Measurements from ENCODE around the gene CHCT1.

The CHCT1 gene

DNA sequence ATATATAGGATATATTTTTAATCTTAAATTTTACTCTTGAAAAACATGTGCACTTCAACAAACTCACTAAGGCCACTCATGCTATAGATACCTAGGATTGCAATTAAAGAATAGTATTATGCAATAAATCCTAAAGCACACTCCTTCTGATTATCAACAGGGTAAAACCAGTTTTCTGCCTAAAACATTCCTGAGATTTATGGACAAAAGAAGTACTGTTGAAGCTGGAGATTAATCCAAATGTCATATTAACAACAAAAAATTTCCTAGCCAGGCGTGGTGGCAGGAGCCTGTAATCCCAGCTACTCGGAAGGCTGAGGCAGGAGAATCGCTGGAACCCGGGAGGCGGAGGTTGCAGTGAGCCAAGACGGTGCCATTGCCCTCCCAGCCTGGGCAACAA, 21.4 kb downstream of the CHCT1 start:
- DNase-seq: no peak

- DNase-seq: no peak
Measured at GRCh38 chr17:60445144-60445543, 22.9 kb downstream of the CHCT1 start.

GRCh38 chr17:60447375-60447774, 25.1 kb downstream of the CHCT1 start:
- DNase-seq: no peak

- no peak for DNase-seq
Measured at GRCh38 chr17:60451071-60451470, 28.8 kb downstream of the CHCT1 start.

GRCh38 chr17:60451965-60452364, 29.7 kb downstream of the CHCT1 start:
- DNase-seq: no peak

DNA sequence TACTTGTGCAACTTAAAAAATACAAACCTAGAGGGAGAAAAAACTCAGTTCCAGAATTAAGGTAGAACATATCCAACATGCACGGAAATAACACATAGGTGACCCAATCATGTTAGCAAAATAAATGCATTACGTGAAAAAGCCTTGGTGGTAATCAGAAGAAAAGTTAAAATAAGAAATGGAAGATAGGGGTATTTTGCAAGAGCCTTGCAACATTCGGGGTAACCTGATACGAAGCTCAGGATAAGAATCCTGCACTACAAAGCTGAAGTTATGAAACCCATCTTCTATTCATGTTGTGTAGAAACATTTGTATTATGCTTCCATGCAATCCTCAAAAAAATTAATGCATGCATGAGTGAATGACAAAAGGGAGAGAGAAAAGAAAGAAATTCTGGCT, 33.1 kb downstream of the CHCT1 start:
- DNase-seq: no peak

DNA sequence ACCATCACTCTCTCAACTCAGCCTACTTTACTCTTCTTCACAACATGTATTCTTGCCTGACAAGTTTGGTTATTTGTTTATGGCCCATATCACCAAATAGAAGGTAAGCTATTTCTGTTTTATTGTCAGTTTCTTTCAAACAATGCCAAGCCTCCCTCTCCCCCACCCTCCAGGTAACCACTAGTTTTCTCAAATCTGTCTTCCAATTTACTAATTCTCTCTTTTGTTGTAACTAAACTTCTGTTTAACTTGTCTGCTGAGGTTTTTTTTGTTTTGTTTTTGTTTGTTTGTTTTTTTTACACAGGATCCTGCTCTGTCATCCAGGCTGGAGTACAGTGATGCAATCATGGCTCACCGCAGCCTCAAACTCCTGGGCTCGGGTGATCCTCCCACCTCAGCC, 34.9 kb downstream of the CHCT1 start:
- DNase-seq: no peak

- DNase-seq: no peak
Measured at GRCh38 chr17:60461584-60461983, 39.3 kb downstream of the CHCT1 start.

DNA sequence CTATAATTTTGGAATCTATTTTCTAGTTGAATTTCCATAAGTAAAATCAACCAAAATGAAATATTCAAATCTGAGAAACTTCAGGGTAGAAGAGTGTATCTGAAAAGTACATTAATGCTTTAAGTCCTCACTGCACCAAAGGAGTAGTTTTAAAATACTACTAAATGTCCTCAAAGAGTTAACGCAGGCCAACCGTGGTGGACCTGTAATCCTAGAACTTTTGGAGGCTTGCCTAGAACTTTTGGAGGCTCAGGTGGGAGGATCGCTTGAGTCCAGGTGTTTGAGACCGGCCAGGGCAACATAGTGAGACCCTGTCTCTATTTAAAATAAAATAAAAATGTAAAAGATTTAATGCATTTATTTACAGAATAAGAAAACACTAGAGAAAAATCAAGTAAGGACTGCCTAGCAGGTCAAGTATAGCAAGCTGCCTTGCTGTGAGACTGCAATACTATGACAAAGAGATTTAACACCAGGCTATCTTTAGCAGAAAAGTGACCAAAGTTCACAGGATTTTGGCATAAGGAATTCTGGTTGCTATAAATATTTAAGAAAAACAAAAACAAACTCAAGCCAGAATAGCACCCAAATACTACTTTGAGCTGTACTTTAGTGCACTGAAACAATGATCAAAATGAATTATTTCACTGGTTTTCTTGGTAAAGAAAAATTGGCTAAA, 41.0 kb downstream of the CHCT1 start:
- DNase-seq: no peak

DNA sequence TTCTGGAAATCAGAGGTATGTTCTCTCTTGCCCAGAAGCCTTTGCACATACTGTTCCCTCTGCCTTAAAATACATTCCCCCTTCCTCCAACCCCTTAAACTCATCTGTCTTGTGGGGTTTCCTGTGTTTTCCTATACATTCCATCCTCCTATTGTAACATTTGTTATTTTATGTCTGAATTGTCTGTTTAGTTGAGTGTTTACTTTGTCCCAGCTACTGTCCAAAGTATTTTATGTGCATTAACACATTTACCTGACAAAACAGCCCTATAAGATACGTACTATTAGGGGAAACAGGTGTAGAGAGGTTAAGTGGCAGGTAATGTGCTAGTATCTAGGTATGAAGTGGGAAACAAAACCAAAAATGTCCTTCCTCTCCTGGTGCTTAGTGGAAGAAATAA, 42.1 kb downstream of the CHCT1 start:
- DNase-seq: no peak

DNA sequence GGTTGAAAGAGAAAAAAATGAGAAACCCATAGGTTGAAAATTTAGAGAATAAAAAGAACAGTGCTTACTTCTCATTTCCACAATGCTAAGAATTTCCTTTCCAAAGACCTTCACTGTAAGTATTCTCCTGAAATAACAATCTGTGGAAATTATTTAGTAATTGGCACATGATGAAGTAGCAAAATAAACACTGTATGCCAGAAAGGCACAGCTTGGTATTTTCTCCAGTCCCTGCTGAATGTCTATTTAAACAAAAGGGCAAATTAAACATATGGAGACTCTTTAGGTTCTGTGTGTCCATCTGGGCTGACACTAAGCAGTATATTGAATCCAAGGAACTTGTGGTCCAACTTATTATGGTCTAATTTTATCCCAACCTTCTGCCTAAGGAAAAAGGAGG, 46.1 kb downstream of the CHCT1 start:
- DNase-seq: peak in 1 of 2 experiments; percentile 2

- no peak for DNase-seq
Measured at GRCh38 chr17:60471451-60471850, 49.2 kb downstream of the CHCT1 start.

DNA sequence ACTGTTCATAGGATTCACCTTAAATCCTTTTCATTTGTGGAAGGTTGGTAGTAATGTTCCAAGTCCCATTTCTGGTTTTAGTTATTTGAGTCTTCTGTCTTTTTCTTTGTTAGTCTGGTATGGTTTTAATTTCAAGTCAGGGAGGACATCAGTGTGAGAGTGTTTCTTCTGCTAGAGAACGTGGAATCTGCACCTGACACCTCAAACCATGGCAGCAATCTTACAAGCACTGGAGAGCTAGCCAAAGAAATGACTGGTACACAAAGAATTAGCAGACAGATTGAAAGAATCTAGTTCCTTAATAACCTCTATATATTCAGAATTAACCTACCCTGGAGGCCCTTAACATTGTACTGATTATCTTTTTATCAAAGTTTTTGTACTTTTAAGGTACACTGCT, 50.2 kb downstream of the CHCT1 start:
- no peak for DNase-seq

DNA sequence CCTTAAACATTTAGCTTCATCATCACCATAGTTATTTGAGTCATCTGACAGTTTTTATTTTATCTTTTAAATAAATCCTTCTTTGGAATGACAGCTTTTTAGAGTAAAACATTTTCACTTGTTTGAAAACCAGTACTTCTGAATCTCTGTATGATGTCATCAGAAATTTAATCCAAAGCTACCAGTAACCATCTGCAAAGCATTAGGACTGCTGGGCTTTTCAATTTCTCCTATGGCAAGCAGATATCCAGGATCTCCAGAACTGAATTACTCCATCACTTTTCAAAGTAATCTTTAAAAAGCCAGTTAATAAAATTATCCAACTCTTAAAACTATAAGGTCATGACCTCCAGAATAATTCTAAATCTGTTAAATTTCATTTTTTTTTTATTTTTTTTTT, 51.5 kb downstream of the CHCT1 start:
- no peak for DNase-seq
